PC-3 (cell line): ENCODE measurements around the gene C5orf58. TPM values are rescaled to one million over a fixed set of nuclear protein-coding genes. Genes with fewer than 3 reads are reported as not detected.

ENCODE experiments used
- ATAC-seq: fragments of 200-7000 bp; cut with Tn5 transposase; 2 replicates; pipeline ENCODE4 v1.9.1; 2020; ENCODE audit warnings: mild to moderate bottlenecking, moderate library complexity
- BruUV-seq: library from RNA; stranded (reverse); fragments of 400-500 nt; replicated peaks from 2 replicates; lab custom pipeline; 2021; lab: Mats Ljungman, UMichigan
- CTCF ChIA-PET: fragments of 300-600 bp; sonication (Branson Sonifier 250); formaldehyde crosslinking; loops from one replicate; lab custom pipeline; 2022; ENCODE audit warnings: antibody characterized with exemption; lab: Charles Lee
- POLR2A ChIA-PET: fragments of 300-600 bp; sonication (Branson Sonifier 250); formaldehyde crosslinking; loops from one replicate; lab custom pipeline; 2022; ENCODE audit warnings: antibody characterized with exemption; ENCODE audit not compliant: unreplicated experiment; lab: Charles Lee
- DNase-seq: peaks from one replicate; pipeline ENCODE4 v3.0.0-alpha.2; 2015
- H2AFZ ChIP-seq: fragments of 300-600 bp; sonication (generic); 2 replicates; pipeline ENCODE4 v1.6.0; 2016; ENCODE audit warnings: antibody characterized with exemption, low read length
- H3F3A ChIP-seq: fragments of 300-600 bp; sonication (generic); one replicate; pipeline ENCODE4 v1.6.0; 2017; ENCODE audit warnings: antibody characterized with exemption, low read length, control low read depth, mild to moderate bottlenecking; ENCODE audit not compliant: unreplicated experiment
- H3K27ac ChIP-seq: fragments of 300-600 bp; sonication (generic); 2 replicates; pipeline ENCODE4 v1.5.1; 2016; ENCODE audit warnings: mild to moderate bottlenecking, low read length
- H3K27me3 ChIP-seq: fragments of 300-600 bp; sonication (generic); 2 replicates; pipeline ENCODE4 v1.6.1; 2016; ENCODE audit warnings: low read length, mixed read lengths
- H3K36me3 ChIP-seq: fragments of 300-600 bp; sonication (generic); 2 replicates; pipeline ENCODE4 v1.6.1; 2016; ENCODE audit warnings: low read depth, mixed run types, low read length, mixed read lengths
- H3K4me1 ChIP-seq: fragments of 300-600 bp; sonication (generic); 2 replicates; pipeline ENCODE4 v1.5.1; 2016; ENCODE audit warnings: low read length; ENCODE audit not compliant: insufficient read depth
- H3K4me2 ChIP-seq: fragments of 300-600 bp; sonication (generic); 2 replicates; pipeline ENCODE4 v1.6.0; 2016; ENCODE audit warnings: low read length
- H3K4me3 ChIP-seq: fragments of 300-600 bp; sonication (generic); 2 replicates; pipeline ENCODE4 v1.5.1; 2016; ENCODE audit warnings: mild to moderate bottlenecking, low read length, mixed read lengths
- H3K79me2 ChIP-seq: fragments of 300-600 bp; sonication (generic); 2 replicates; pipeline ENCODE4 v1.6.1; 2017; ENCODE audit warnings: low read length, mixed read lengths
- H3K9ac ChIP-seq: fragments of 300-600 bp; sonication (generic); 2 replicates; pipeline ENCODE4 v1.6.0; 2016; ENCODE audit warnings: mild to moderate bottlenecking, low read length
- H3K9me2 ChIP-seq: fragments of 300-600 bp; sonication (generic); replicated peaks from 2 replicates; pipeline ENCODE4 v1.6.1; 2016; ENCODE audit warnings: mixed run types, low read length, mixed read lengths
- H3K9me3 ChIP-seq: fragments of 300-600 bp; sonication (generic); 2 replicates; pipeline ENCODE4 v1.6.1; 2016; ENCODE audit warnings: low read length, mixed read lengths
- H4K20me1 ChIP-seq: fragments of 300-600 bp; sonication (generic); 2 replicates; pipeline ENCODE4 v1.6.1; 2016; ENCODE audit warnings: low read length, mixed read lengths
- CTCF ChIP-seq: fragments of 300-600 bp; sonication (generic); conservative IDR thresholded peaks from 2 replicates; pipeline ENCODE4 v1.5.1; 2017; ENCODE audit warnings: antibody characterized with exemption, low read depth, mild to moderate bottlenecking, low read length
- EZH2 ChIP-seq: fragments of 300-600 bp; sonication (generic); IDR thresholded peaks from one replicate; pipeline ENCODE4 v1.6.1; 2017; ENCODE audit warnings: antibody characterized with exemption, mild to moderate bottlenecking, low read length; ENCODE audit not compliant: unreplicated experiment
- EZH2phosphoT487 ChIP-seq: fragments of 300-600 bp; sonication (generic); IDR thresholded peaks from 2 replicates; pipeline ENCODE4 v1.6.1; 2018; ENCODE audit warnings: mild to moderate bottlenecking, antibody characterized with exemption, low read length, borderline replicate concordance
- intact Hi-C: fragments of 100-400 bp; cut with micrococcal nuclease; formaldehyde crosslinking; loops from 2 replicates; pipeline ENCODE4 v1.9.0; 2023
- total RNA-seq: library from RNA; depleted of rRNA; stranded (reverse); fragments of >200 nt; gene quantifications from 2 replicates; pipeline ENCODE4 v1.2.3, GENCODE V29; 2014

C5orf58 gene
- total RNA-seq, 1 experiment from 2014 or later, result not detected

- Histone ChIP-seq H3F3A (no peaks in the 10 kb centered on the region), H3K9me3 (no peaks in the 10 kb centered on the region), H4K20me1 (no peaks in the 10 kb centered on the region), H3K9ac (no peak overlapping the region), H3K27me3 (no peaks in the 10 kb centered on the region), H3K36me3 (no peaks in the 10 kb centered on the region), H3K4me3 (no peak overlapping the region), H3K4me1 (peaks cover 10% of the 10 kb centered on the region; the same call in 1 of the 2 replicates), H3K79me2 (no peaks in the 10 kb centered on the region), H3K4me2 (no peak overlapping the region), H3K9me2 (no peaks in the 10 kb centered on the region), H3K27ac (no peak overlapping the region), H2AFZ (no peak overlapping the region)
- BruUV-seq, result no TSS peak
- TF ChIP-seq EZH2 (no peak), EZH2phosphoT487 (no peak), CTCF (no peak)
- peak; percentile 40 for DNase-seq
- POLR2A ChIA-PET, result no interaction called here
- peak; percentile 43 for ATAC-seq
- intact Hi-C loops, result no loop called here
- CTCF ChIA-PET, result no interaction called here
These were observed 31.9 kb upstream of the C5orf58 start for GRCh38 chr5:170200876-170201275.

GRCh38 chr5:170201311-170201710, 31.5 kb upstream of the C5orf58 start:
- H3K36me3 ChIP-seq, result no peaks in the 10 kb centered on the region
- no peaks in the 10 kb centered on the region for H3K9me2 ChIP-seq
- H3K4me2 ChIP-seq, result no peak overlapping the region
- POLR2A ChIA-PET, result no interaction called here
- no peak overlapping the region for H3K9ac ChIP-seq
- no peaks in the 10 kb centered on the region for H3K79me2 ChIP-seq
- no TSS peak for BruUV-seq
- CTCF ChIA-PET, result no interaction called here
- no peak overlapping the region for H3K27ac ChIP-seq
- H3K27me3 ChIP-seq, result no peaks in the 10 kb centered on the region
- no peak overlapping the region for H3K4me3 ChIP-seq
- H3K4me1 ChIP-seq, result peaks cover 10% of the 10 kb centered on the region; the same call in 1 of the 2 replicates
- H2AFZ ChIP-seq, result no peak overlapping the region
- TF ChIP-seq CTCF (no peak), EZH2phosphoT487 (no peak), EZH2 (no peak)
- no peaks in the 10 kb centered on the region for H3F3A ChIP-seq
- H3K9me3 ChIP-seq, result no peaks in the 10 kb centered on the region
- intact Hi-C loops, result no loop called here
- no peak for DNase-seq
- no peaks in the 10 kb centered on the region for H4K20me1 ChIP-seq
- no peak for ATAC-seq

GRCh38 chr5:170202117-170202516, 30.7 kb upstream of the C5orf58 start:
- H3F3A ChIP-seq, result no peaks in the 10 kb centered on the region
- H2AFZ ChIP-seq, result no peak overlapping the region
- BruUV-seq, result no TSS peak
- H3K4me3 ChIP-seq, result no peak overlapping the region
- H3K36me3 ChIP-seq, result no peaks in the 10 kb centered on the region
- ATAC-seq (no peak), DNase-seq (no peak)
- intact Hi-C loops, result no loop called here
- no peaks in the 10 kb centered on the region for H4K20me1 ChIP-seq
- H3K27me3 ChIP-seq, result no peaks in the 10 kb centered on the region
- H3K4me1 ChIP-seq, result peaks cover 18% of the 10 kb centered on the region; the same call in 1 of the 2 replicates
- no peak for TF ChIP-seq EZH2
- TF ChIP-seq CTCF, result no peak
- TF ChIP-seq EZH2phosphoT487, result no peak
- H3K27ac ChIP-seq, result no peak overlapping the region
- H3K4me2 ChIP-seq, result no peak overlapping the region
- POLR2A ChIA-PET, result no interaction called here
- no peaks in the 10 kb centered on the region for H3K79me2 ChIP-seq
- H3K9me2 ChIP-seq, result no peaks in the 10 kb centered on the region
- CTCF ChIA-PET, result no interaction called here
- H3K9ac ChIP-seq, result no peak overlapping the region
- H3K9me3 ChIP-seq, result no peaks in the 10 kb centered on the region
